Aorta (tissue), 5 donors: ENCODE data around the gene CYTH1. TPM values are rescaled to one million over a fixed set of nuclear protein-coding genes. Genes with fewer than 3 reads are reported as not detected.
A peak's percentile ranks its signal among the peaks of the same experiment; 100 is the strongest.

Source experiments
- ATAC-seq: fragments of 200-7000 bp; cut with Tn5 transposase; one replicate; pipeline ENCODE4 v1.9.1; 2022; ENCODE audit warnings: moderate library complexity; ENCODE audit not compliant: low FRiP score
- DNase-seq, 2 donors: peaks; one replicate each; pipeline ENCODE4 v3.0.0-alpha.2; 2020
- H3K27ac ChIP-seq, 2 donors: one replicate each; pipeline ENCODE4 v1.5.1; 2013; ENCODE audit warnings: low read length in 2 of 2, mild to moderate bottlenecking in 2 of 2, moderate library complexity in 2 of 2, control low read depth in 1 of 2, inconsistent platforms in 1 of 2, low read depth in 1 of 2
- H3K27me3 ChIP-seq, 2 donors: one replicate each; pipeline ENCODE4 v1.6.1; 2013; ENCODE audit warnings: control low read depth in 1 of 2, low read length in 1 of 2, mild to moderate bottlenecking in 1 of 2, moderate library complexity in 1 of 2; ENCODE audit not compliant: insufficient read depth in 2 of 2, control insufficient read depth in 1 of 2
- H3K36me3 ChIP-seq, 2 donors: one replicate each; pipeline ENCODE4 v1.6.1; 2013; ENCODE audit warnings: control low read depth in 1 of 2, low read length in 1 of 2, mild to moderate bottlenecking in 1 of 2; ENCODE audit not compliant: insufficient read depth in 2 of 2, control insufficient read depth in 1 of 2
- H3K4me1 ChIP-seq, 2 donors: one replicate each; pipeline ENCODE4 v1.6.1; 2013; ENCODE audit warnings: low read length in 2 of 2, control low read depth in 1 of 2, mild to moderate bottlenecking in 1 of 2, moderate library complexity in 1 of 2; ENCODE audit not compliant: insufficient read depth in 2 of 2, control insufficient read depth in 1 of 2
- H3K4me3 ChIP-seq, 2 donors: one replicate each; pipeline ENCODE4 v1.5.1; 2013; ENCODE audit warnings: low read length in 2 of 2, control low read depth in 1 of 2, mild to moderate bottlenecking in 1 of 2
- H3K9me3 ChIP-seq: one replicate; pipeline ENCODE4 v1.6.1; 2013; ENCODE audit warnings: mild to moderate bottlenecking, low read length; ENCODE audit not compliant: control insufficient read depth
- WGBS, 2 donors: extraction: QIAGEN DNeasy Blood & Tissue Kit; methylation state at CpG; one replicate each; pipeline ENCODE4 v1.1.7; 2013; 5-methylcytosine and 5-hydroxymethylcytosine counted together
- intact Hi-C, 2 donors: fragments of 100-400 bp; cut with DNase I; formaldehyde crosslinking; loops; one replicate each; pipeline versions ENCODE4 v1.14.2 to v1.15.0; 2022
- polyA plus RNA-seq, 2 donors: library from polyadenylated mRNA; stranded (reverse); fragments of 200-250 nt; gene quantifications; one replicate each; pipeline ENCODE4 v1.2.3, GENCODE V29; 2013
- total RNA-seq, 2 donors: library from RNA; stranded (reverse); fragmentation: NEBNext Ultra II Directional; extraction: Animal tissue kit (Norgen Biotek cat#: 25700); gene quantifications; one replicate each; pipeline ENCODE4 v1.2.1, GENCODE V29; 2021
- donor health status: healthy with polysubstance abuse.
- donor health status: Bipolar disorder and iron deficiency.
- donor health status: DM: no; HTN: no; CAD: no.
- donor health status: DM: no; HTN: no; CAD: no.
- donor health status: DM: yes; HTN: yes; CAD: no.

CYTH1 gene
- total and polyA plus RNA-seq, 4 donors, result 20.3 to 66.8 (median 32.7) TPM

DNA sequence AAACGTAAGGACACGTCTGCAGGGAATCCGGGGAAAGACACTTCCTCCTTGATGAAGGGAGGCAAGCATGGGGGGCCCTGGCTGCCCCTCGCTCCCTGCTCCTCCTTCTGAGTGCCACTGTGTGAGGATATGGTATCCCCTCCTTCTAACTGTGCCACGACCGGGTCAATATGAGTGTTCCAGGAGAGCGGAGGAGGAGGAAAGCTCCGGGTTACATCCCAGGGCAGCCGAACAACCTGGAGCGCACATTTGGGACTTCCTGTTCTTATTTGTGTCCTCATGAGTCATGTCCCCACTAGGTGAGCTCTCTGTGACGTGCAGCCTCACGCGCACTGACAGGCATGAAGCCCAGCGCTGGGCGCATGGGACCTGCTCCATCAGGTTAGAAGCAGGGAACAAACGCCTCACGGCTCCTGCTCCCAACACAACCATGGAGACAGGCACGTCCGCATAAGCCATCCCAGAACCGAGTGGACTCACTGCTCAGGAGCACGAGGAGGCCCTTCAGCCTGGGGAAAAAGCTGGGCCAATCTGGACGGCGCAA, 112.0 kb downstream of the CYTH1 start:
- no peaks in the 10 kb centered on the region for H3K4me1 ChIP-seq
- H3K27ac ChIP-seq, result no peak overlapping the region
- intact Hi-C loops, result no loop called here
- H3K27me3 ChIP-seq, result no peaks in the 10 kb centered on the region
- ATAC-seq (no peak), DNase-seq (peak in 1 of 2 donors; percentile 73)
- H3K4me3 ChIP-seq, result no peak overlapping the region
- 95% methylated on average over 23 of the region's 23 CpGs for WGBS, 2 donors
- no peaks in the 10 kb centered on the region for H3K9me3 ChIP-seq
- no peaks in the 10 kb centered on the region for H3K36me3 ChIP-seq

DNA sequence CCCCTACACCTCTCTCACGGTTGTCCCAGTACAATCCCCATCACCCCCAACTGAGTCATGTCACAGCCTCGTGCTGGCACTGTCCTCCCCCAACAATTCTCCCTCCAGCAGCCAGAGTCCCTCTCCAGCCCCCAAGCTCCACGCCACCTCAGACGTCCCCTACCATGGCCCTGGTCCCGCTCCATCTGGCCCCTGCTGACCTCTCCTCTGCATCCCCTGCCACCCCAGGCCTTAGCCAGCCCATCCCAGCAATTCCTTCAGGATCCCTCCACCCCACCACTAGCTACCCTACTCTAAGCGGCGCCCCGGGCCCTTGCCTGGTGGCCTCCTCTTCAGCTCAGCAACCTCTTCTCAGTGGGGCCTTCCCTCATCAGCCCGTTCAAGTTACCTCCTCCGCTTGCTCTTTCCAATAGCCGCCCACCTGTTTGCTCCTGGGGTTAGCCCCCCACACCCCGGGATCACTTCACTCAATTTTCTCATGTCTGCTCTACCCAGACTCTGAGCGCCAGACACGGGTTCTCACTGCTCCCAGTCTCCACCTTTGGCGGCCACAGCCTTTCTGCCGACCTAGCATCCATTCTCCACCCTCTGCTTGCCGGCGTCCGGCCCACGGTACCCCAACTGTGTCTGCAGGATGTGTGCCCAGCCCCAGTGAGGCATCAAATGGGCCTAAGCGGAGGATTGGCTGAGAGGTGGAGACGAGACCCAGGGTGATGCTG, 112.7 kb downstream of the CYTH1 start:
- H3K27ac ChIP-seq, result no peak overlapping the region
- intact Hi-C loops, result no loop called here
- H3K36me3 ChIP-seq, result no peaks in the 10 kb centered on the region
- H3K4me3 ChIP-seq, result no peak overlapping the region
- no peaks in the 10 kb centered on the region for H3K27me3 ChIP-seq
- no peaks in the 10 kb centered on the region for H3K4me1 ChIP-seq
- WGBS, 2 donors, result 95% methylated on average over 22 of the region's 22 CpGs
- DNase-seq (peak in 1 of 2 donors; percentile 64), ATAC-seq (no peak)
- H3K9me3 ChIP-seq, result no peaks in the 10 kb centered on the region

DNA sequence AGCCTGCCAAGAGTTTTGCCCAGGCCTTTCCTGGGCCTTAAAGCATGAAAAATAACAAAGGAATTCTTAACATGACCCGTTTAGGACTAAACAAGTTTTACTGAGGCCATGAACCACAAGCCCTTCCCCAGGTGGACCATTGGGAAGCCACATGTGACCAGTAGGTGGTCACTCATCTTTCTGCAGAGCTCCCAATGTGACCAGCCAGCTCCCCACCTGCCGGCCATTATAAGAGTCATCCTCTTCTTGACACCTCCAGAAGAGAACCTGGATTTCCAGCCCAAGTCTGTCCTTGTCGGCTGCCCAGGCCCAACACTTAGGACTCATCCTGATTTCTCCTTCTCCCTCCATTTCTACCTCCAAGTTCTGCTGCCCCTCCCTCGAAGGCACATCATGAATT, 113.2 kb downstream of the CYTH1 start:
- no peaks in the 10 kb centered on the region for H3K9me3 ChIP-seq
- intact Hi-C loops, result no loop called here
- no peak for DNase-seq
- H3K4me3 ChIP-seq, result no peak overlapping the region
- no peaks in the 10 kb centered on the region for H3K36me3 ChIP-seq
- WGBS, 2 donors, result 69 to 74% methylated on average over 4 of the region's 4 CpGs
- H3K27ac ChIP-seq, result no peak overlapping the region
- ATAC-seq, result no peak
- H3K27me3 ChIP-seq, result no peaks in the 10 kb centered on the region
- no peaks in the 10 kb centered on the region for H3K4me1 ChIP-seq

DNA sequence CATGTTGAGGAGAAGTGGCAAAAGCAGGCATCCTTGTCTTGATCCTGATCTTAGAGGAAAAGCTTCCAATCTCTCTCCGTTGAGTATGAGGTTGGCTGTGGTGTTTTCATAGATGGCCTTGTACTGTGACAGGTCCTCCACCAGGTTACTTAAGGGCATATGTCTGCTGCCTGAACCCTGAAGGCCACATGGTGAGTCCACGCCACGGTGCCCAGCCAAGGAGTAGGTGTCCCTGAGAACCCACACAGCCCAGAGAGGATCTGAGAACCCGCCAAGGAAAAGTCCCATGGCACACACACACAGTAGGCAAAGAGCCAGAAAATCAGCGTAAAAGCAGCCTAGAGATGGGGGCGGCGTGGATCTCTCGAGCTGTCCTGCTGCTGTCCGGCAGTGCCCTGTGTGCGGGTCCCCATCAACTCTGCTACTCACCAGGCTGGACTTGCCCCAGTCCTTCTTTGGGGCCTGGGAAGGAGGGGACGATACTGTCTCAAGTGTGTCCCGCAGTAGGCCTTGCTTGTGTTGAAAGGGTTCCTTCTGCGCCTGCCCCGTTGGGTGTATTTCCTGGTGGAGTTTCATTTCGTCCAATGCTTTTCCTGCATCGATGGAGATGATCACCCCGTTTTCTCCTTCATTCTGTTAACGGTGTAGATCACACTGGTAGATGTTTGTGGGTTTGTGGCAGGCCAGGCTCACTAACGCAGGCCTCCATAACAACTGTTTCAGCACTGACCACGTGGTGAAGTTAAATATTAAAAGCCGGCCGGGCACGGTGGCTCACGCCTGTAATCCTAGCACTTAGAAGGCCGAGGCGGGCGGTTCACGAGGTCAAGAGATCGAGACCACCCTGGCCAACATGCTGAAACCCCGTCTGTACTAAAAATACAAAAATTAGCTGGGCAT, 114.1 kb downstream of the CYTH1 start:
- no peak for ATAC-seq
- H3K36me3 ChIP-seq, result no peaks in the 10 kb centered on the region
- no peak overlapping the region for H3K4me3 ChIP-seq
- H3K4me1 ChIP-seq, result no peaks in the 10 kb centered on the region
- WGBS, 2 donors, result 91% methylated on average over 30 of the region's 30 CpGs
- no peak overlapping the region for H3K27ac ChIP-seq
- intact Hi-C loops, result no loop called here
- H3K9me3 ChIP-seq, result no peaks in the 10 kb centered on the region
- H3K27me3 ChIP-seq, result no peaks in the 10 kb centered on the region
- peak in 1 of 2 donors; percentile 49 for DNase-seq

DNA sequence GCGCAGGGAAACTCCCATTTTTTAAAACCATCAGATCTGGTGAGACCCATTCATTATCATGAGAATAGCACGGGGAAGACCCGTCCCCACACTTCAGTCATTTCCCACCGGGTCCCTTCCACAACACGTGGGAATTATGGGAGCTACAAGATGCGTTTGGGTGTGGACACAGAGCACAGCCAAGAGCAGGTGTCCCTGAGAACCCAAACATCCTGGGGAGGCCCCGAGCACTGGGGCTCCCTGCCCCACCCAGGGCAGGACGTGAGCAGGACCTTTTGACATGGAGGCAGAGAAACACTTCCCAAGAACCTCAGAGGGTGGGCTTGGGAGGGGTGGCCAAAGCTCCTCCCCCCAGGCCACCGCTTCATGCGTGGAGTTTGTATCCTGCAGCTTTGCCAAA, 115.0 kb downstream of the CYTH1 start:
- ATAC-seq (no peak), DNase-seq (peak in 1 of 2 donors; percentile 38)
- no peaks in the 10 kb centered on the region for H3K36me3 ChIP-seq
- intact Hi-C loops, result no loop called here
- H3K9me3 ChIP-seq, result no peaks in the 10 kb centered on the region
- no peak overlapping the region for H3K27ac ChIP-seq
- H3K27me3 ChIP-seq, result no peaks in the 10 kb centered on the region
- no peaks in the 10 kb centered on the region for H3K4me1 ChIP-seq
- 94 to 96% methylated on average over 10 of the region's 10 CpGs for WGBS, 2 donors
- no peak overlapping the region for H3K4me3 ChIP-seq

DNA sequence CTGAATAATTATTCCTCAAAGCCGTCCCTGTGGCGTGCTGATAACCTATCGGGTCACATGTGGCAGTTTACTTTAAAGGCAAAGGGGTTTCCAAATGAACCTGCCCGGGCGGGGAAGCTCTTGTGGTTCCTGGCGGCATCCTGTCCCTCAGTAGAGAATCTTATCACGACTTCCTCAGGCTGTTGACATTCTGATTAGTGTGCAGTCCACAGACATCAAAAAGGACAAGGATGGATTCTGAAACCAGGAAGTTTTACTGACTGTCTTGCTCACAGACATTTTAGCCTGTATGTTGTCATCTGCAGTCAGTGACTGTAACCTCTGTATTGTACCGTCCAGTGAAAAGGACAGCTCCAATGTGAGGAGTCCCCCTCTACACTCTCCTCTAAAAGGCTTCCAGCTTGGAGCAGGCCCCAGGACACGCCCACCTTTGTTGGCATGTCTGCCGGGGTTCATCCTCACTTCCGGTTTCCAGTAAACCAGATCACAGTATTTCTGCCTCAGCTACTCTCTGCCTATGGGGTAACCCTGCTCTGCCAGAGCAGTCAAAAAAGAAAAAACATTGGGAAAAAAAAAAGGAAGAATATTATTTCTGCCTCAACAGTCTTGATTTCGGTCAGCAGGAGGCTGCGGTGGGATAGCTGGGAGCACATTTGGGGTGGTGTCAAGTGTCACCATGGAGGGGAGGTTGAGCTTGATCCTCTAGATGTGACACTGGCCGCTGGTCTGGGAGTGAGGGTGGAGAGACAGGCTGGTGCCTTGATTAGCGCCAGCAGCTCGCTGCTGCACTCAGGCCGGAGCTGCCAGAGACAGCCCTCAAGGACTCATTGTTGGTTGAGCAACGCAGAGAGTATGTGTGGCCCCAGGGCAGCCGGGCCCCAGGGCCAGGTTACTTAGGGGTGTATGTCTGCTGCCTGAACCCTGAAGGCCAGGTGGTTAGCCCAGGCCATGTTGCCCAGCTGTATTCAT, 115.8 kb downstream of the CYTH1 start:
- peak; percentile 17 for ATAC-seq
- Histone ChIP-seq H3K4me3 (no peak overlapping the region), H3K9me3 (no peaks in the 10 kb centered on the region), H3K4me1 (no peaks in the 10 kb centered on the region), H3K27ac (no peak overlapping the region), H3K27me3 (no peaks in the 10 kb centered on the region), H3K36me3 (no peaks in the 10 kb centered on the region)
- WGBS, 2 donors, result 82% methylated on average over 19 of the region's 19 CpGs
- intact Hi-C loops, result no loop called here
- DNase-seq, result peak; percentile 72

DNA sequence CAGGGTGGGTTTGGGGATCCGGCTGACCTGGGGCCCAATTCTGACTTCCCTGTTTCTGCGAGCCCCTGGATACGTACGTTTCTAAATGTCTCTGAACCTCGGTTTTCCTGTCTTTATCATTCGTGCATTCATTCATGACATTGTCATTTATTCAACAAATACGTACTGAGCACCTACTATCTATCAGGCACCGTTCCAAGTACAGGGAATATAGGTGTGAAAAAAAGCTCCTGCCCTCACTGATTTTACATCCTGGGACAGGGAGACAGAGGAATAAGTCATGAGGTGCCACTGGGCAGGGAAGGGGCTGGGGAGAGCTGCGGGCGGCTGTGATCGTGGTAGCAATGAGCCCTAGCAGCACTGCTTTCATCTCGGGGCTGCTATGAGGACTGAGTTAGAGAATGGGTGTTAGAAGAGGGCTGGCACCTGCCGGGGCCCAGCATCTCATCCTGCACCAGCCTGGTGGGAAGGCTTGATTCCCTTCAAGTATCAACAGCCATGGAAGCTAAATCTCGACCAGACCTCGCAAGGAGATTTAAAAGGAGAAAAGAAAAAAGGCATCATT, 116.6 kb downstream of the CYTH1 start:
- H3K27ac ChIP-seq, result no peak overlapping the region
- no peak for ATAC-seq
- intact Hi-C loops, result no loop called here
- H3K27me3 ChIP-seq, result no peaks in the 10 kb centered on the region
- no peaks in the 10 kb centered on the region for H3K9me3 ChIP-seq
- peak in 1 of 2 donors; percentile 42 for DNase-seq
- 72 to 84% methylated on average over 15 of the region's 15 CpGs for WGBS, 2 donors
- H3K36me3 ChIP-seq, result no peaks in the 10 kb centered on the region
- no peak overlapping the region for H3K4me3 ChIP-seq
- H3K4me1 ChIP-seq, result no peaks in the 10 kb centered on the region
